ENCODE measurements around the gene NEK10. TPM values are rescaled to one million over a fixed set of nuclear protein-coding genes. Genes with fewer than 3 reads are reported as not detected.

Gene NEK10
- total and polyA plus RNA-seq, 2 of the 13 experiments (the other 11 are each of a cell fraction or from before 2014, with no cell fraction given) = 2.8 to 14.2 TPM

GRCh38 chr3:27323087-27323570 is 46.1 kb downstream of the NEK10 start:
- Histone ChIP-seq H2AFZ (ENCODE audit: low read length) (no peak overlapping the region), H3K79me2 (ENCODE audit: insufficient read depth, low read length) (no peaks in the 10 kb centered on the region), H3K27me3 (ENCODE audit: control insufficient read depth in 1 of 2, insufficient read depth in 2 of 2, low read length in 2 of 2) (no peaks in the 10 kb centered on the region), H3K9me3 (ENCODE audit: low read length) (no peaks in the 10 kb centered on the region), H3K9ac (ENCODE audit: insufficient read depth, low read depth, low read length) (no peak overlapping the region), H3K4me3 (replicated peaks in 1 of 3; ENCODE audit: insufficient read depth in 1 of 3, low read depth in 2 of 3, low read length in 3 of 3) (no peak overlapping the region), H3K4me2 (ENCODE audit: low read depth, low read length) (no peak overlapping the region), H3K4me1 (ENCODE audit: insufficient read depth, low read length) (peaks cover 40% of the 10 kb centered on the region), H3K27ac (ENCODE audit: extremely low read length, insufficient read depth, low read length) (no peak overlapping the region), H3K36me3 (replicated peaks in 1 of 2; ENCODE audit: control insufficient read depth in 1 of 2, insufficient read depth in 2 of 2, low read length in 2 of 2) (no peaks in the 10 kb centered on the region), H4K20me1 (ENCODE audit: insufficient read depth, low read length) (no peaks in the 10 kb centered on the region)
- DNase-seq (ENCODE audit: low spot score) = no peak
- no TSS peak for BruUV-seq (replicated peaks)
- POLR2A ChIA-PET = no interaction called here
- 95% methylated on average over 3 of the region's 3 CpGs for WGBS (ENCODE audit: low lambda C conversion rate)
- no peak for ATAC-seq
- in situ Hi-C loops (cut with HindIII; ENCODE audit: extremely low pct_ligation_motif_present, low pct_unique_long_range_greater_than_20kb) = no loop called here
- TF ChIP-seq ZNF232 (CRISPR knock-in tag; IDR thresholded peaks at IDR 0.05; ENCODE audit: borderline replicate concordance) (no peak), THYN1 (CRISPR knock-in tag; IDR thresholded peaks at IDR 0.05; ENCODE audit: borderline replicate concordance, low read depth) (no peak), PLSCR1 (CRISPR knock-in tag; IDR thresholded peaks at IDR 0.05; ENCODE audit: borderline replicate concordance) (no peak), ZNF282 (IDR thresholded peaks at IDR 0.05; ENCODE audit: partially characterized antibody) (no peak), FOXM1 (CRISPR knock-in tag; IDR thresholded peaks at IDR 0.05) (no peak), ZBTB49 (CRISPR knock-in tag; IDR thresholded peaks at IDR 0.05; ENCODE audit: borderline replicate concordance) (no peak), MBD4 (IDR thresholded peaks at IDR 0.05; ENCODE audit: borderline replicate concordance, low read length) (no peak)
- CTCF ChIA-PET (ENCODE audit: low intra/inter-chr PET ratio, low total read pairs) = no interaction called here
- intact Hi-C loops (cut with micrococcal nuclease; ENCODE audit: unreplicated experiment) = no loop called here
- no peak for FAIRE-seq

Data from HepG2 (cell line).